HepG2 (cell line): ENCODE measurements around the gene ING1. TPM values are rescaled to one million over a fixed set of nuclear protein-coding genes. Genes with fewer than 3 reads are reported as not detected.

ENCODE experiments used
- CBFB ChIP-seq: sonication (generic); formaldehyde crosslinking; IDR thresholded peaks from 2 replicates; pipeline ENCODE4 v1.4.0; 2020; ENCODE audit warnings: missing genetic modification reagents
- ELF4 ChIP-seq: sonication (generic); formaldehyde crosslinking; IDR thresholded peaks from 2 replicates; pipeline ENCODE4 v1.5.0; 2020; ENCODE audit warnings: missing genetic modification reagents, mild to moderate bottlenecking, moderate library complexity, borderline replicate concordance
- HNRNPL ChIP-seq: fragments of 200-400 bp; formaldehyde crosslinking; IDR thresholded peaks from 2 replicates; pipeline ENCODE4 v1.6.1; 2017; ENCODE audit warnings: mild to moderate bottlenecking, low read depth, low read length
- NFYC ChIP-seq: IDR thresholded peaks from 2 replicates; pipeline ENCODE4 v1.6.1; 2016; ENCODE audit warnings: missing genetic modification reagents, missing compliant biosample characterization
- SCMH1 ChIP-seq: sonication (generic); formaldehyde crosslinking; IDR thresholded peaks from 2 replicates; pipeline ENCODE4 v1.9.0; 2021; ENCODE audit warnings: missing genetic modification reagents, mild to moderate bottlenecking, borderline replicate concordance
- SMARCE1 ChIP-seq: fragments of 450-650 bp; IDR thresholded peaks from 2 replicates; pipeline ENCODE4 v1.6.1; 2017; ENCODE audit warnings: borderline replicate concordance
- TSC22D2 ChIP-seq: sonication (generic); formaldehyde crosslinking; IDR thresholded peaks from 2 replicates; pipeline ENCODE4 v1.5.1; 2020; ENCODE audit warnings: missing genetic modification reagents, mild to moderate bottlenecking, borderline replicate concordance
- U2AF1 ChIP-seq: fragments of 200-400 bp; formaldehyde crosslinking; optimal IDR thresholded peaks from 2 replicates; pipeline ENCODE3; 2017; ENCODE audit warnings: mild to moderate bottlenecking, low read depth, low read length
- ZFP41 ChIP-seq: sonication (generic); formaldehyde crosslinking; IDR thresholded peaks from 2 replicates; pipeline ENCODE4 v1.4.0; 2020; ENCODE audit warnings: mild to moderate bottlenecking, missing genetic modification reagents, borderline replicate concordance
- ZNF235 ChIP-seq: sonication (generic); formaldehyde crosslinking; IDR thresholded peaks from 2 replicates; pipeline ENCODE4 v1.8.1; 2023; ENCODE audit warnings: mild to moderate bottlenecking, missing genetic modification reagents, borderline replicate concordance
- ZNF282 ChIP-seq: fragments of 450-650 bp; IDR thresholded peaks from 2 replicates; pipeline ENCODE4 v1.6.1; 2018; ENCODE audit not compliant: partially characterized antibody
- ZNF337 ChIP-seq: sonication (generic); formaldehyde crosslinking; IDR thresholded peaks from 2 replicates; pipeline ENCODE4 v1.5.1; 2020; ENCODE audit warnings: missing genetic modification reagents, low read depth, mild to moderate bottlenecking, borderline replicate concordance
- ZNF34 ChIP-seq: sonication (generic); formaldehyde crosslinking; IDR thresholded peaks from 2 replicates; pipeline ENCODE4 v1.4.0; 2020; ENCODE audit warnings: mild to moderate bottlenecking, missing genetic modification reagents, borderline replicate concordance
- ZNF709 ChIP-seq: sonication (generic); formaldehyde crosslinking; IDR thresholded peaks from 2 replicates; pipeline ENCODE4 v1.5.0; 2020; ENCODE audit warnings: mild to moderate bottlenecking, missing genetic modification reagents
- polyA plus RNA-seq, 8 experiments: library from polyadenylated mRNA; depleted of rRNA in 3 of 8; stranded (reverse) in 7 of 8; unstranded in 1 of 8; fragments of >200 nt; fragmentation: Illumina TruSeq in 4 of 8; extraction: Trizol in 4 of 8; gene quantifications; 2 replicates each; pipeline versions ENCODE4 v1.2.1 to v1.2.3, GENCODE V29; 2011 to 2016; ENCODE audit warnings: low read depth in 4 of 8, missing spikeins in 1 of 8, mixed read lengths in 1 of 8; ENCODE audit not compliant: insufficient read depth in 1 of 8
- total RNA-seq, 5 experiments: library from RNA; depleted of rRNA; stranded (reverse); fragments of >200 nt; fragmentation: Illumina TruSeq; extraction: Trizol; gene quantifications; 2 replicates each; pipeline ENCODE4 v1.2.3, GENCODE V29; 2016; ENCODE audit warnings: low read depth in 1 of 5
- TF ChIP-seq, protein P1 (sequence below): sonication (generic); formaldehyde crosslinking; IDR thresholded peaks from 2 replicates; pipeline ENCODE4 v1.4.0; 2020; ENCODE audit warnings: missing genetic modification reagents
- TF ChIP-seq, protein P2 (sequence below): sonication (generic); formaldehyde crosslinking; IDR thresholded peaks from 2 replicates; pipeline ENCODE4 v1.9.0; 2022; ENCODE audit warnings: missing genetic modification reagents, mild to moderate bottlenecking, borderline replicate concordance
- TF ChIP-seq, protein P3 (sequence below): sonication (generic); formaldehyde crosslinking; IDR thresholded peaks from 2 replicates; pipeline ENCODE4 v1.4.0; 2020; ENCODE audit warnings: mild to moderate bottlenecking, missing genetic modification reagents, borderline replicate concordance
- TF ChIP-seq, protein P4 (sequence below): sonication (generic); formaldehyde crosslinking; IDR thresholded peaks from 2 replicates; pipeline ENCODE4 v1.8.1; 2023; ENCODE audit warnings: mild to moderate bottlenecking, moderate library complexity, missing genetic modification reagents
- TF ChIP-seq, protein P5 (sequence below), 2 experiments: fragments of 450-650 bp in 1 of 2; sonication (generic) in 1 of 2; formaldehyde crosslinking; IDR thresholded peaks; 2 replicates each; pipeline versions ENCODE4 v1.5.0 to v1.8.0; 2020 to 2022; ENCODE audit warnings: mild to moderate bottlenecking in 1 of 2, missing genetic modification reagents in 1 of 2

The ING1 gene
- total and polyA plus RNA-seq, 2 of the 13 experiments (the other 11 are each of a cell fraction or from before 2014, with no cell fraction given) = 8.1 to 16.1 TPM

DNA sequence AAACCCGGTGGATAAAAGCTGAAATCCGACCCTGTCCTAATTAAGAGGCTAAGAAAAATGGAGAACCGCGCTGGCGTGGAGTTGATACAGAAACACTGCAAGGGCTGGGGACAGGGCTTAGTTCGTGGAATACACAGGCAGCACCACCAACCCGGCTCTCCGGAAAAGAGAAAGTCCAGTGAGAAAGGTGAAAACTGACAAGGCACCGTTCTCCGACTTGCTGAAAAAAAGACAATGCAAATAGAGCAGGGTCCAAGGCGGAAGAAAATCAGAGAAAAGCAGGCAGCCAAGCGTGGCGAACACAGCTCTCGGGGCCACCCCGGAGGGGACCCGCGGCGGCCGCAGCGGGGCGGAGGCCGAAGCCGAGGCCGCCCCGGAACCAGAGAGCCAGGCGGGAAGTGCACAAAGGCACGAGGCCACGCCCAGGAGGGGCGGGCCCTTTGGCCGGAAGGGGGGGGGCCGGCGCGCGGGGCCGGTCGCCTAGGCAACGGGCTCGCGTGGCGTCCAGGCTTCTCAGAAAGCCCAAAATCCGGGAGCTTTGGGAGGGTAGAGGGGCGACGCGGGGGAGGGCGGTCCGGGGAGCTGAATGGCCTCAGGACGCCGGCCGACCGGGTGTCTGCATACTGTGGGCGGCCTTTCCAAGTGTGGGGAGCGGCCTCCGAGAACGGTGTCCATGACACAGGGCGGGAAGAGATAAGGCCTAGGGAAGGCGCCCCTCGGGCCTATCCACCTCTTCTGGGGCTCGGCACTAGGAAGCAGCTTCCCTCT, 1.2 kb upstream of the ING1 start (continued):
- TF ChIP-seq, protein P1, sequence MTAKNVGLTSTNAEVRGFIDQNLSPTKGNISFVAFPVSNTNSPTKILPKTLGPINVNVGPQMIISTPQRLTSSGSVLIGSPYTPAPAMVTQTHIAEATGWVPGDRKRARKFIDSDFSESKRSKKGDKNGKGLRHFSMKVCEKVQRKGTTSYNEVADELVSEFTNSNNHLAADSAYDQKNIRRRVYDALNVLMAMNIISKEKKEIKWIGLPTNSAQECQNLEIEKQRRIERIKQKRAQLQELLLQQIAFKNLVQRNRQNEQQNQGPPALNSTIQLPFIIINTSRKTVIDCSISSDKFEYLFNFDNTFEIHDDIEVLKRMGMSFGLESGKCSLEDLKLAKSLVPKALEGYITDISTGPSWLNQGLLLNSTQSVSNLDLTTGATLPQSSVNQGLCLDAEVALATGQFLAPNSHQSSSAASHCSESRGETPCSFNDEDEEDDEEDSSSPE (CRISPR knock-in tag) = no peak
- TF ChIP-seq, protein P2, sequence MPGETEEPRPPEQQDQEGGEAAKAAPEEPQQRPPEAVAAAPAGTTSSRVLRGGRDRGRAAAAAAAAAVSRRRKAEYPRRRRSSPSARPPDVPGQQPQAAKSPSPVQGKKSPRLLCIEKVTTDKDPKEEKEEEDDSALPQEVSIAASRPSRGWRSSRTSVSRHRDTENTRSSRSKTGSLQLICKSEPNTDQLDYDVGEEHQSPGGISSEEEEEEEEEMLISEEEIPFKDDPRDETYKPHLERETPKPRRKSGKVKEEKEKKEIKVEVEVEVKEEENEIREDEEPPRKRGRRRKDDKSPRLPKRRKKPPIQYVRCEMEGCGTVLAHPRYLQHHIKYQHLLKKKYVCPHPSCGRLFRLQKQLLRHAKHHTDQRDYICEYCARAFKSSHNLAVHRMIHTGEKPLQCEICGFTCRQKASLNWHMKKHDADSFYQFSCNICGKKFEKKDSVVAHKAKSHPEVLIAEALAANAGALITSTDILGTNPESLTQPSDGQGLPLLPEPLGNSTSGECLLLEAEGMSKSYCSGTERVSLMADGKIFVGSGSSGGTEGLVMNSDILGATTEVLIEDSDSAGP (CRISPR knock-in tag) = no peak; the same call in 1 of the 2 replicates
- TF ChIP-seq ZNF34 (CRISPR knock-in tag) = no peak
- TF ChIP-seq ZNF282 = no peak
- TF ChIP-seq ZFP41 (CRISPR knock-in tag) = no peak
- TF ChIP-seq, protein P3, sequence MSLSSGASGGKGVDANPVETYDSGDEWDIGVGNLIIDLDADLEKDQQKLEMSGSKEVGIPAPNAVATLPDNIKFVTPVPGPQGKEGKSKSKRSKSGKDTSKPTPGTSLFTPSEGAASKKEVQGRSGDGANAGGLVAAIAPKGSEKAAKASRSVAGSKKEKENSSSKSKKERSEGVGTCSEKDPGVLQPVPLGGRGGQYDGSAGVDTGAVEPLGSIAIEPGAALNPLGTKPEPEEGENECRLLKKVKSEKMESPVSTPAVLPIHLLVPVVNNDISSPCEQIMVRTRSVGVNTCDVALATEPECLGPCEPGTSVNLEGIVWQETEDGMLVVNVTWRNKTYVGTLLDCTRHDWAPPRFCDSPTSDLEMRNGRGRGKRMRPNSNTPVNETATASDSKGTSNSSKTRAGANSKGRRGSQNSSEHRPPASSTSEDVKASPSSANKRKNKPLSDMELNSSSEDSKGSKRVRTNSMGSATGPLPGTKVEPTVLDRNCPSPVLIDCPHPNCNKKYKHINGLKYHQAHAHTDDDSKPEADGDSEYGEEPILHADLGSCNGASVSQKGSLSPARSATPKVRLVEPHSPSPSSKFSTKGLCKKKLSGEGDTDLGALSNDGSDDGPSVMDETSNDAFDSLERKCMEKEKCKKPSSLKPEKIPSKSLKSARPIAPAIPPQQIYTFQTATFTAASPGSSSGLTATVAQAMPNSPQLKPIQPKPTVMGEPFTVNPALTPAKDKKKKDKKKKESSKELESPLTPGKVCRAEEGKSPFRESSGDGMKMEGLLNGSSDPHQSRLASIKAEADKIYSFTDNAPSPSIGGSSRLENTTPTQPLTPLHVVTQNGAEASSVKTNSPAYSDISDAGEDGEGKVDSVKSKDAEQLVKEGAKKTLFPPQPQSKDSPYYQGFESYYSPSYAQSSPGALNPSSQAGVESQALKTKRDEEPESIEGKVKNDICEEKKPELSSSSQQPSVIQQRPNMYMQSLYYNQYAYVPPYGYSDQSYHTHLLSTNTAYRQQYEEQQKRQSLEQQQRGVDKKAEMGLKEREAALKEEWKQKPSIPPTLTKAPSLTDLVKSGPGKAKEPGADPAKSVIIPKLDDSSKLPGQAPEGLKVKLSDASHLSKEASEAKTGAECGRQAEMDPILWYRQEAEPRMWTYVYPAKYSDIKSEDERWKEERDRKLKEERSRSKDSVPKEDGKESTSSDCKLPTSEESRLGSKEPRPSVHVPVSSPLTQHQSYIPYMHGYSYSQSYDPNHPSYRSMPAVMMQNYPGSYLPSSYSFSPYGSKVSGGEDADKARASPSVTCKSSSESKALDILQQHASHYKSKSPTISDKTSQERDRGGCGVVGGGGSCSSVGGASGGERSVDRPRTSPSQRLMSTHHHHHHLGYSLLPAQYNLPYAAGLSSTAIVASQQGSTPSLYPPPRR (CRISPR knock-in tag) = no peak
- no peak for TF ChIP-seq ZNF709 (CRISPR knock-in tag)
- TF ChIP-seq, protein P4, sequence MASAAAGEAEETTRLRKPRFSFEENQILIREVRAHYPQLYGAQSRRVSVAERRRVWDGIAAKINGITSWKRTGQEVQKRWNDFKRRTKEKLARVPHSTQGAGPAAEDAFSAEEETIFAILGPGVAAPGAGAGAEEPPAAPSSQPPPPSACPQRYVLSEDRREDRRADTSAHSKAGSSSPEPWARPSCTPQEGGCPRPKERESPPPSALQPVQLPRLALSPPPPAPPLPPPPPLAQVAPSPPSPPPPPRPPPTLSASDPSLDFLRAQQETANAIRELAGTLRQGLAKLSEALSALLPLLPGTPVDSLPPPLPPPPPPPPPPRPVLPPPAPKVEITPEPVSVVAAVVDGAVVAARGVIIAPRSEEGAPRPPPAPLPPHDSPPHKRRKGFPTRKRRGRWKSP (CRISPR knock-in tag) = no peak
- no peak for TF ChIP-seq TSC22D2 (CRISPR knock-in tag)
- TF ChIP-seq CBFB = 0 out of 2 replicates have a peak, but pooled peaks have one; percentile 31
- TF ChIP-seq HNRNPL = no peak
- no peak for TF ChIP-seq ZNF337 (CRISPR knock-in tag)
- TF ChIP-seq U2AF1 = no peak
- no peak for TF ChIP-seq NFYC
- TF ChIP-seq SMARCE1 = no peak
- TF ChIP-seq, protein P5, sequence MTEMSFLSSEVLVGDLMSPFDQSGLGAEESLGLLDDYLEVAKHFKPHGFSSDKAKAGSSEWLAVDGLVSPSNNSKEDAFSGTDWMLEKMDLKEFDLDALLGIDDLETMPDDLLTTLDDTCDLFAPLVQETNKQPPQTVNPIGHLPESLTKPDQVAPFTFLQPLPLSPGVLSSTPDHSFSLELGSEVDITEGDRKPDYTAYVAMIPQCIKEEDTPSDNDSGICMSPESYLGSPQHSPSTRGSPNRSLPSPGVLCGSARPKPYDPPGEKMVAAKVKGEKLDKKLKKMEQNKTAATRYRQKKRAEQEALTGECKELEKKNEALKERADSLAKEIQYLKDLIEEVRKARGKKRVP (CRISPR knock-in tag; IDR thresholded peaks at IDR 0.05) = peak in 1 of 2 experiments; percentile 41; a peak in 1 of 4 replicates
- no peak for TF ChIP-seq ZNF235 (CRISPR knock-in tag)
- no peak for TF ChIP-seq SCMH1 (CRISPR knock-in tag)
- 0 out of 2 replicates have a peak, but pooled peaks have one; percentile 21 for TF ChIP-seq ELF4
